Activated gamma-delta T cell (primary cell): ENCODE measurements around the gene ANKRD33B.
"Not testable (repeated sequence)": the region's sequence is repeated elsewhere in the genome, so short reads cannot be mapped to it uniquely, and the experiment has no call there.

Experiments used
- DNase-seq: peaks from one replicate; lab custom pipeline; 2025; lab: John Stamatoyannopoulos, UW

The ANKRD33B gene

DNA sequence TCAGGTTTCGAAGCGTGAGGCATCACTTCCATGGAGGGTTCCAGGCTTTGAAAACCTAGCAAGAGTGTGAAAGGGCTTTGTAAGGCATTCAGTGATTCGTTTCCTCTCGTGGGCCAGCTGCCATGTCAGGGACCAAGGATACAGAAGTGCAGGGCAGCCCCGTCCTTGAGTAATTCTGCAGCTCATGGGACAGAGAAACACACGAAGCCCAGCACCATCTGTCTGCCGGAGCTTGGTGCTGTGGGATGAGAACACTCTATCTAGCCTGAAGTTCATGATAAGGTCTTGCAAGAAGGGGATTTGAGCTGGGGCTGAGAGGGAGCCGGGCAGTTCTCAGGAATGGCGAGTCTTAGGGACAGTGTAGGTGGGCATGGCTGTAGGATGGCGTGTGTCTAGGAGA lies 55.8 kb downstream of the ANKRD33B start:
- no peak for DNase-seq

DNA sequence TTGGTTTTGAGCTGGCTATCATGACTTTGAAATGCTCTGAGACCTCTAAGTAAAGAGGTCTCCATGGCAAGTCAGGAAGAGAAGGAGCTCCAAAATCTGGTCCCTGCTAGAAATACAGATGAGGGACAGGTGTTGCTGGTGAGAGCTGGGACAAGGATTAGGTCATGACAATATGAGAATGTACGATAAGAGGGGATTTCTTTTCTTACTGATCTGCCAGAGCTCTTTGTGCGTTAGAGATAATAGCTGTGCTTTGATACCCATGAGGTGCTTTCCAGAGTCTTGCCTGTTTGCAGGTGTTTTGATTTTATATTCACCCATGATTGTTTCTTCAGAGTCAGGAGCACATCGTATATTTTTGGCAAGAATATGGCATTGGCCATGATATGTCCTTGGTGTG lies 56.5 kb downstream of the ANKRD33B start:
- no peak for DNase-seq

DNA sequence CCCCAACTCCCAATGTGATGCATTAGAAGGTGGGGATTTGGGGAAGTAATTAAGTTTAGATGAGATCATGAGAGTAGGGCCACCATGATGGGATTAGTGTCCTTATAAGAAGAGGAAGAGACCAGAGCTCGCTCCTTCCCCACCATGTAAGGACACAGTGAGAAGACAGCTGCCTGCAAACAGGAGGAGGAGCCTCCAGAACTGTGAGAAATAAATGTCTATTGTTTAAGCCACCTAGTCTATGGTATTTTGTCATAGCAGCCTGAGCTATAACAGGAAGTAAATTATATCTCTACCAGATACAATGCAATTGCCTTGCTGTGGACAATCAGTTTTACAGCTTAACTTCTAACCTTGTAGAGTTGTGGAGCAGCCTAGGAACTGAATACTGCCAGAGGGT lies 58.0 kb downstream of the ANKRD33B start:
- DNase-seq = no peak

DNA sequence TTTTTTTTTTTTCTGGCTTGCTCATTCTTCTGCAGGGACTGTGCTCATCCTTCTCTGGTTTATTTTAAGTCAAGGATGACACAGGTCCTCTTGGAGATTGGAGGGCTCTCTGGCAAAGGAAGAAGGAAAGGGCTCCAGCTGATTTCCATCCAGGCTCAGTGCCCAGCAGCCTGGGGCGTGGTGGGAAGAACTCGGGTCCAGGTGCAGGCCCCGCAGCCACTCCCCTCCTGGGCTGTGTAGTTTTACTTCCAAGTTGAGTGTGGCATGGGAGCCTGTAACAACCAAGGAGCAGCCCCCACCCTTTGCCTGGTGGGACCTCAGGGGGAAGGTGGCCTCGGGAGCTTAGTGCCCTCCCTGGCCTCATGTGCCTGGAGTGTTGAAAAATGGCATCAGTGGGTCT lies 58.9 kb downstream of the ANKRD33B start:
- DNase-seq = no peak

DNA sequence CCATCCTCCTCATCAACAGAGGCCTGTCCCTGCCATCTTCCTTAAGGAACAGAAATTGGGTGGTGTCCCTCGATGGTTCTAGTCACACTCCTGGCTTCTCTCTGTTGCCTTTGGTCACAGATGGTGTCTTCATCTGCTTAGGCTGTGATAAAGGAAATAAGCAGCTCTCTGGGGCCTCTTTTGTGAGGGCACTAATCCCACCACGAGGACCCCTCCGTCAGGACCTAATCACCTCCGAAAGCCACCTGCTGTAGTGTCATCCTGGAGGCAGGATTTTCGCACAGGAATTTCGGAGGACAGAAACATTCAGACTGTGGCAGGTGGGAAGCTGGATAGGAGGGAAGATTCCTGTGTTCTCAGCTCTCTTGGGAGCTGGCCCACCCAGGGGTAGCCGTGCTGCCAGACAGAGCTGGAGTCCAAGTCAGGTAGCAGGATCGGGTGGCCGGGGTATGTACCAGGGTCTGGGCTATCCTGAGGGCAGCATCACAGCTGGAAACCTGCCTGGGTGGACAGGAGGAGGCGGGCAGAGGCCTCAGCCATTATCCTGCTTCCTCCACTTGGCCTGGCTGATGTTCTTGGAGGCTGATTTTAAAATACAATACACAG lies 59.5 kb downstream of the ANKRD33B start:
- no peak for DNase-seq

DNA sequence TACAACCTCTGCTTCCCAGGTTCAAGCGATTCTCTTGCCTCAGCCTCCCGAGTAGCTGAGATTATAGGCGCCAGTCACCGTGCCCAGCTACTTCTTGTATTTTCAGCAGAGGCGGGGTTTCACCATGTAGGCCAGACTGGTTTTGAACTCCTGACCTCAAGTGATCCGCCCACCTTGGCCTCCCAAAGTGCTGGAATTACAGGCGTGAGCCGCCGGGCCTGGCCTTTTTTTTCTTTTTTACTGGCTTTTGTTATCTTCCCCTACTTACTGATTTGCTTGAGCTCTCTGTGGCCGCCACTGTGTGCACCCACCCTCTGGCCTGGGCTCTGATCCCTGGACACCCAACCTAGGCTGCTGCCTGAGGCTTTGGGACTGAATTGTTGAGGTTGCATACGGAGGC lies 60.3 kb downstream of the ANKRD33B start:
- no peak for DNase-seq

DNA sequence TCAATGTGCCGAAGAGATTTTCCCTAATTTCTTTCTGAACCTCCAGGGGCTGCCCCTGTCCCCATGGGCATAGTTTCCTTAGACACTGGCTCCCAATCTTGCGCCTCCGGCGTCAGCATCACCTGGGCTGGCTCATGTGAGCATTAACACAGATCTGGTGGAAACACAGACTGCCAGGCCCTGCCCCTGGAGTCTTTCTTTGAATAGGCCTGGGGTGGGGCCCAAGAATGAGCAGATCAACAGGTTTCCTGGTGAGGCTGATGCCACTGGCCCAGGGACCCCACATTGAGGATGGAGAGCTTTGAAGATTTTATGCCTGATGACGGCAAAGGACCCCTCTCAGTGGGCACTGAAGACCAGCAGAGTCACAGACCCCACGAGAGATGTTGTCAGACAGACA lies 60.8 kb downstream of the ANKRD33B start:
- DNase-seq = no peak

DNA sequence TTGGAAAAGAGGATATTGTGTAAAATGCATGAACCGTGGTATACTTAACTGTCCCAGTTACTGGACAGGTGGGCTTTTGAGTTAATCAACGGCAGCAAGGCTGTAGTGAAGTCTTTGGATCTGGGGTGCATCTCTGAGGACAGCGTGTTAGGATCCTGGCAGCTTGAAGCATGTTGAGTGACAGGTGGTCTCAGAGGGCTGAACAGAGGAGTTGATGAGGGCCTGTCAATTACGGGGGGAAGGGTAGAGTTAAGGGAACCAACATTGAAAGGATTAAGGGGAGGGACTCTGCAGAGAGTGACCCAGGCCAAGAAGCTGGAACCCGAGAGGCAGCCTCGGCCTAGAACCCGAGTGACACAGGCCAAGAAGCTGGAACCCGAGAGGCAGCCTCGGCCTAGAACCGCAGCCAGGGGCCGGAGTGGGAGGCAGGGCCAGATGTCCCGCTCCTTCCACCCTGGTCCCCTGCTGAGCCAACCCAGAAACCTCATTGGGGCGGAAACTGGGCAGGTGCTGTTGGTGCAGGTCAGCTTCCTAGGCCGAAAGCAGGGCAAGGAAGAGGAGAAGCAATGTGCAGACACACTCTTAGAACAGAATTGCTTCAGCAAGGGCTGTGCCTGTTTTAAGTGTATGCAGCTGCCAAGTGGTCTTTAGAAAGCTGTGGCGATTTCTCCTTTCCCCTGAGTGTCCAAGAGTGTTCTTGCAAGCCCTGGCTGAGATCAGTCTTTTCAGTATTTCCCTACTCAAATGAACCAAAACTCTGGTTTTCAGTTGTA lies 62.0 kb downstream of the ANKRD33B start:
- DNase-seq = no peak

DNA sequence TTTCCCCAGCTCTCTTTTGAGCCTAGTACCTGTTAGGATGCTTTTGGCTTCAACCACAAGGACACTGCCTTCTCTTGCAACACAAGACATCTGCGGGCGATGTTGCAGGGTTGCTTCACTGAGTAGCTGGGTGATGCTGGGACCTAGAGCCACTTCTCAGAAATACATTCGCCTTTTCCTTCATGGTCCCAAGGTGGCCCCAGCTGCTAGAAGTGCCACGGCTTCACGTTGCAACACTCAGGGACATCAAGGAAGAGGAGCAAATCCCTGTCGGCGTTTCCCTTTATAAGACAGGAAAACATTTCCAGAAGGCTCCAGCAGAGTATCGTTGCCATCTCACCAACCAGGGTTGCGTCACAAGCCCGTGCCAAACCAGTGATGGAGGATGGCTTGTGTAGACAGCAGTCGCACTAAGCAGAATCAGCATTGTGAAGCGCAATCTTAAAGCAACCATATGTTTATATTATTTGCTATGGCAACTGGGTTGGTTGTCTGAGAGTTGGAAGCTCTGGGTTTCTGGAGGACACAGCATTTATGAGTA lies 62.7 kb downstream of the ANKRD33B start:
- no peak for DNase-seq

DNA sequence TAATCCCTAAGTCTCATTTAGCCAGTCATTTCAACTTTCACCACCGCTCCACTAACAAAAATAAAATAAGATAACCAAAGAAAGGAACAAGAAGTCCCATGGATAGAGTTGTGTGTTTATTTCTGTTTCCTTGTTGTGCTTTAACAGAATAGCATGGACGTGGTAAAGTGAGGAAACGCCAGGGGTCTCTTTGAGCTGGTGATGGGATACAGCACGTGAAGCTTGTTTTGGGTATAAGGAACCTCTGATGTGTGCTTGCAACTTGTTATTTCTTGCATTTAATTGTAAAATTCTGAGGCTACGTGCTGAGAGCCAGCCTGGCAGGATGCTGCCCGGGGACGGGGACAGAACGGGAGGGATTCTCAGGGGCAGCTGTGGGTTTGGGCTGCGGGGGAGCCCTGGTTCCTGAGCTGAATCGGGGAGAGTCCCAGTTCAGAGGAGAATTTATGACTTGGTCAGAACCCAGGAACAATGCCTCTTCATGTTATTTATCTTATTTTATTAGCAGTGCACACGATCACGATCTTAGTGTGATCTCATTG lies 63.4 kb downstream of the ANKRD33B start:
- no peak for DNase-seq

DNA sequence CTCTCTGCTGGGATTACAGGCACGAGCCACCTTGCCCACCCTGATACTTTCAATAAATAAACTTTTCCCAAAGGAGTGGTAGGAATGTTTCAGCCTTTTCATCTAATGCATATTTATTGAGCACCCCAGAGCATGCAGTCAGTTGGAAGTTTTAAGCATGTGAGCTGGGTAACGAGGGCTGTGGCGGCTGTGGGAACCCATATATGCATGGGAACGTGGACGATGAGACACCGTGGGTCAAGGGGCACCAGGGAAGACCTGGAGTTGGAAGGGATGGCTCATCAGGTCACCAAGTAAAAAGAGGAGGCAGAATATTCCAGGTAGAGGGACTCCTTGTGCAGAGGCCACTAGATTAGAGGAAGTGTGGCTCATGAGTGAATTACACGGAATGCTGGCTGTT lies 64.7 kb downstream of the ANKRD33B start:
- DNase-seq = no peak

DNA sequence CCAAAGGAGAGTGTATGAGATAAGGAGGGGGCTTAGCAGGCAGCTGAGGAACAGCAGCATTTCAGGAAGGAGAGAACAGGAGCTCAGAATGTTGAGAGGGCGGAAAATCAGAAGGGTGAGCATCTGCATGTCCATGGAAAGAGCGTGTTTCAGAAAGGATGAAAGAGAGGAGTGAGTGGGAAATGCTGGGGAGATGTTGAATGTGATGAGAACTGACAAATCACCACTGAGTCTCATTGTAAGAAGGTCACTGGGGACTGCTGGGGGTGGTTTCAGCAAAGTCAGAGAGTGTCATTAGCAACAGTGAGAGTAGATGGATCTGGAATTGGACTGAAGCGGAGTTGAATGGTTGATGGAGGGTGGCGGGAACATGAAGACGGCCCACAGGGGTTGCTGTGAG lies 65.8 kb downstream of the ANKRD33B start:
- no peak for DNase-seq

DNA sequence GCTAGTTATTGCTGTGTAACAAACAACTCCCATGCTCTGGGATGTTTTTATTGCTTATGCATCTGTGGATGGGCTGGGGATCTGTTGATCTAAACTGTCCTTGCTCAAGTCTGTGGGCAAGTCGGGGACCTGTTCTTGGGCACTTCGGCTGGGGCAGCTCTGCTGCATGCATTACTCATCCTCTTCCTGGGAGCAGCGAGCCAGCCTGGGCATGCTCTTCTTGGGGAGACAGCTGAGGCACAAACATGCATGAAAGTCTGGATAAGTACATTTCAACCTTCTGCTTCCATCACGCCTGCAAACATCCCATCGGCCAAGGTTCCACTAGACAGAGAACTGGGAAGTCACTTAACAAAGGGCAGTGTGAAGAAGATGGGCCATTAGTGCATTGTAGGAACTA lies 66.3 kb downstream of the ANKRD33B start:
- DNase-seq = no peak

DNA sequence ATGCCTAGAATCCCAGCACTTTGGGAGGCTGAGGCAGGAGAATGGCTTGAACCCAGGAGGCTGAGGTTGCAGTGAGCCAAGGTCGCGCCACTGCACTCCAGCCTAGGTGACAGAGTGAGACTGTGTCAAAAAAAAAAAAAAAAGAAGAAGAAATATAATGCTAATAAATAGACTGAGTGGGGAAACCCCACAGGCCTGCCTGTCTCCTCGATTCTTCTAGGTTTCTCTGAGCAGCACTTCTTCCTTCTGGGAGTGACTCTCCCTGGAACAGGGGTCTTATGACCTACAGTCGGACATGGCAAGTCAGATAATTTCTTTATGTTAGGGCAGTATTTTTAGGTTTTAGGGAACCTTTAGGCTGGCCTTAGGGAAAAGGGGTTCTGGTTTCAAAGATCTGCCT lies 66.9 kb downstream of the ANKRD33B start:
- DNase-seq = not testable (repeated sequence)

DNA sequence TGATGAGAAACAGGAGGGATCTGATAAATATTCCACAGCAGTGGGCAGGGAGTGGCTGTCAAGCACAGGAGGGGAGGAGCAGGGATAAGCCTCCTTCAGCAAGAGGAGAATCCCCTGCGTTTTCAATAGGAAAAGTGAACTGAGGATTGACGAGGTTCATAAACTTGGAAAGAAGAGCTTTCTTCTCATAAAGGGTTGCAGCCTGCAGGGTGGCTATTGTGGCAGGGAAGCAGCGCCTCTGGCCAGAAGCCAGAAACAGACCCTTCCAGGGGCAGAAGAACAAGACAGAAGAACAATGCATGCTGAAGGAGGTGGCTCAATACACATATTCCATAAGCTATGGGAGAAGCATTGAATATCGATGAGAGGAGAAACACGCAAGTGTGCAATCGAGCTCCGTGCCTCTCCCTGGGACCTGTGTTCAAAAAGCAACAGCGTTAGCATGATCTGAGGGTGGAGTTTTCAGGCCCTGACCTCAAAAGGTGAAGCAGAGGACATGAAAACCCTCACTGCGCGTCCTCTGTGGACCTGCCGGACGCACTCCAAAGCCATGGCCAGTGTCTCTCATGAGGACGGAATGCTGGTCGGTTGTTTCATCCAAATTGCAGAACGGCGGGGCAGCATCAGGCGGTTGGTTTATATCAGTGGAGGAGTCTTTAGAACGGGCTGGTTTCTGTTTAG lies 67.6 kb downstream of the ANKRD33B start:
- DNase-seq = no peak

DNA sequence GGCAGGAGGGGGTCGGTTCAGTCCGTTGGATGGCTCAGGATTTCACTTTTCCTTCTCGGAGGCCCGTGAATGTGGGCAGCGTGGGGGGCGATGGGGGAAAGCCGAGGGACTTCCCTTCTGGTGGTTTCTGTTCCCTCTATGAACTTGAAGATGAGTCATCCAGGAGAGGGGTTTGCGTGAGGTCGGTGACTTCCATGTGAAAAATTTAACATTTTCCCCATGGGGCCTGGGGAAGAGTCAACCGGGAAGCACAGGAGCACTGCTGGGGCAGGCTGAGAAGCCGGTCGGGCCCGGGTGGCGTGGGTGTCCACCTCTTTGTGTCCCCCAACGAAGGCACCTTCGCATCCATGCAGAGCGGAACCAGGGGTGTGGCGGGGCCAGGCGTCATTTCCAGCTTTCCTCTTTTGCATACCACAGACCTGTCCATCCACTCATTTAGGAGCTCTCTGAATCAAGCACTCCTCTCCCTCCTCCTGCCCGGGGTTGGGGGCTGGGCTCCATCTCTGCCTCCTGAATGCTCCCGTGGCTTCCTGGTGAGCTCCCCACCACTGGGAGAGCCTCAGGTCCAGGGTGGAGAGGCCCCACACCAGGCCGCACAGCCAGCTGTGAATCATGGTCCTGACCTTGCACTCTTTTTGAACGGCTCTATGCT lies 68.4 kb downstream of the ANKRD33B start:
- no peak for DNase-seq

DNA sequence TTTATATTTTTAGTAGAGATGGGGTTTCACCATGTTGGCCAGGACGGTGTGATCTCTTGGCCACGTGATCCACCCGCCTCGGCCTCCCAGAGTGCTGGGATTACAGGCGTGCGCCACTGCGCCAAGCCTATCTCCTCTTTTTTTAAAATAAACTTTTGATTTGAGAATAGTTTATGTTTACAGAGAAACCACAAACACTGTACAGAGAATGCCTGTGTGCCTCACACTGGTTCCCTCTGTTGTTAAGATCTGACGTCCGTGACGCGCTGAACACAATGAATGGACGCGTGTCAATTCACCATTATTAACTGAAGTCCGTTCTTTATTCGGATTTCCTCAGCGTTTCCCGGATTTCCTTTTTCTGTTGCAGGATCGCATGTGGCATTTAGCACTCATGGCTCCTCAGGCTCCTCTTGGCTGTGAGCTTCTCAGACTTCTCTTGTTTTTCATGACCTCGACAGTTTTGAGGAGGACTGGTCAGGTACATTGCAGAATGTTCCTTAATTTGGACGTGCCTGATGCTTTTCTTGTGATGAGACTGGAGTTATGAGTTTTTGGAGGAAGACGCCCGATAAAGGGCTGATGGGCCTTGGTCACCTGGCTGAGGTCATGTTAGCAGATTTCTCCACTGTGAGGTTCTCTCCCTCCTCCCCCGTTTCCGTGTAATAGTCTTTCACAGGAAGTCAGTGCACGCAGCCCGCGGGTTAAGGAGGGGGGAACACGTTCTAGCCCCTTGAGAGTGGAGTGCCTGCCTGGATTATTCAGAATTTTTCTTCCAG lies 69.6 kb downstream of the ANKRD33B start:
- no peak for DNase-seq

DNA sequence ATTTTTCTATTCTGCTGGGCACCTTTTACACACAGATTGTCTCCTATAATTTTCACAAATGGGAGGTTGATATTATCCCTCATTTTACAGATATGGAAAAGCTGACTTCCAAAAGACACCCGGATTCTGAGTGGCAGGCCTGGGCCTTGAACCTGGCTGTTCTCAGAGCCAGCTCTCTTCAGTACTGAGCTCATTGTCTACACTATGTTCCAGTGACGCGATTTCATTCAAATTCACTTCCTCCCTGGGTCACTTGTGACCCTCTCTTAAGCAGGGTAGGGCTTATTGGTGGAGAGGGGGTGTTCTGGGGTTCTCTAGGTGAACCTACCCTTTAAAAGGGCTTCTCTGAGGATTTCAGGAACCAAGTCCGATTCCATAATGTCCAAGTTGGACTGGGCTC lies 70.2 kb downstream of the ANKRD33B start:
- no peak for DNase-seq

DNA sequence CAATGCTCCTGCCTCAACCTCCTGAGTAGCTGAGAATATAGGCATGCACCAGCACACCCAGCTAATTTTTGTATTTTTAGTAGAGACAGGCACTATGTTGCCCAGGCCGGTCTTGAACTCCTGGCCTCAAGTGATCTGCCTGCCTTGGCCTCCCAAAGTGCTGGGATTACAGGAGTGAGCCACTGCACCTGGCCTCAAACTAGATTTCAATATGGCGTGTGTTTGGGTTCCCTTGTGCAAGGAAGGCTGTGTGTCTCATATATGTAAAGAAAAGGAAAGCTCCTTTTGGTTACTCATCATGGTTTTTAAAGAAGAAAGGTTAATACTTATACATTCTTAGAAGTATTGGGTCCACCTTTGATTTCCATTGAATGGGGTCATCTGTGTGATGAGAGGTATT lies 70.7 kb downstream of the ANKRD33B start:
- DNase-seq = no peak

DNA sequence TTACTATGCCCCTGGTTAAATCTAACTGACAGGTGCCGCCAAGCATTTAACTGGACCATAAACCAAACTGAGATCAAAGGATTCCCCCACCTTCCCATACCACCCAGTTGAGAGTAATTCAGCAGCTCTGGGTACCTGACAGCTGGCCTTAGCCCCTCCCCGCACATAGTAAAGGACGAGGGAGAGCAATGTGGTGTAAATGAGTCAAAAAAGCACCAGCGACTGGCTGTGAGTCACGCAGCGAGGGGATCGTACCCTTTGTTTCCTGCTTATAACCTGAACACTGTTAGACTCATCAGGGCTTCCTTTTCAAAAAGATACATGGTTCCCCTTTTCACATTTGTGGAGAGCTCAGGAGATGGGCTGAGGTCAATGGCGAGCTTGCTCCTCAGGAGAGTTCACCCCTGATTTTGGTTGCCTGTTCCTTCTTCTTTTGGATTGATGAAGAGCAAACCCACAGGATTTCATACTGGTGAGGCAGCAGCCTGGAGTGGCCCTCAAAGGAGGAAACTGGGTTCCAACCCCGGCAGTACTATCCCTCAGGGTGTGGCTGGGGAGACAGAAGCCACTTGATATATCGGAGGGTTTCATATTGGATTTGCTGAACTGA lies 71.5 kb downstream of the ANKRD33B start:
- DNase-seq = no peak

DNA sequence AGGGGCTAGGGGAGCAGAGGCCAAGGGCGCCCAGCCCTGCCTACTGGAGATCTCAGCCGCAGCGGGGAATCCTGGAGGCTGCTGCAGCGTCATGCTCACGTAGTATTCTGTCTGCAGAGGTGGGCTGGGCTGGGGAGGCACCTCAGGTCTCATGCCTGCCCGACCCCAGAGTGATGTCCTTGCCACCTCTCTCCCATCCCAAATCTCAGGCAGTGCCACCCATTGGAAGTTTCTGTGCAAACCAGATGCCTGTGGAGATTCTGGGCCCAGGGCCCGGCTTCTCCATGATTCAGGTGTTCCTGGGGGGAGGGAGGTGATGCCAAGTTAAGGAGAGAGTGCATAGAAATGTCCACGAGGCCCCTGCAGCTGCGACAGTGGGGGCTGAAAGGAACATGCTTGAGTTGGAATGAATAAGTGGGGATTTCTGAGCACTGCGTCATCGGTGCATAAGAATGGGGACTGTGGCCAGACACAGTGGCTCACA lies 72.0 kb downstream of the ANKRD33B start:
- no peak for DNase-seq
